ENCODE data around the gene EOLA1. TPM values are rescaled to one million over a fixed set of nuclear protein-coding genes. Genes with fewer than 3 reads are reported as not detected.
"Not testable (repeated sequence)": the region's sequence is repeated elsewhere in the genome, so short reads cannot be mapped to it uniquely, and the experiment has no call there.

Gene EOLA1
- total and polyA plus RNA-seq, 2 donors (not counting 1 experiment from before 2014, with no cell fraction given), result 26.3 to 61.5 TPM

GRCh38 chrX:149518236-149518635, 22.6 kb upstream of the EOLA1 start:
- no peak overlapping the region for H3K27ac ChIP-seq (ENCODE audit: low read length in 2 of 2)
- ChIA-PET CTCF (interaction anchor here (1.2 kb wide), 1 partner anchor 14 kb away, joined by 4 read pairs; no protein-coding TSS in a partner anchor), POLR2A (interaction anchor here (0.7 kb wide), 1 partner anchor 28 kb away, joined by 3 read pairs; no protein-coding TSS in a partner anchor)
- H3K9ac ChIP-seq (ENCODE audit: low read length), result no peak overlapping the region
- H3K4me3 Mint-ChIP-seq, result no peak overlapping the region
- H3K36me3 ChIP-seq (replicated peaks in 1 of 2; ENCODE audit: control extremely low read depth in 1 of 2, control insufficient read depth in 1 of 2, extremely low read depth in 1 of 2, insufficient read depth in 2 of 2, low read length in 1 of 2), result no peaks in the 10 kb centered on the region
- DNase-seq (no peak), ATAC-seq (ENCODE audit: low read depth) (no peak)
- H3K79me2 ChIP-seq (ENCODE audit: control insufficient read depth, insufficient read depth, low read length), result no peaks in the 10 kb centered on the region
- intact Hi-C loops (cut with micrococcal nuclease), result no loop called here
- peaks cover 2% of the 10 kb centered on the region for H3K4me1 Mint-ChIP-seq
- H3K9me3 ChIP-seq (ENCODE audit: control extremely low read depth in 1 of 3, control insufficient read depth in 2 of 3, insufficient read depth in 1 of 3, low read length in 2 of 3), result no peaks in the 10 kb centered on the region
- no peaks in the 10 kb centered on the region for H3K27me3 ChIP-seq (replicated peaks in 1 of 4; ENCODE audit: control extremely low read depth in 1 of 4, control insufficient read depth in 3 of 4, insufficient read depth in 4 of 4, low read length in 3 of 4)
- peaks cover 3% of the 10 kb centered on the region for H3K27me3 Mint-ChIP-seq
- H3K27ac Mint-ChIP-seq, result no peak overlapping the region
- H3K4me3 ChIP-seq (ENCODE audit: control extremely low read depth in 1 of 5, extremely low read depth in 1 of 5, insufficient read depth in 1 of 5, low read depth in 2 of 5, low read length in 4 of 5), result no peak overlapping the region
- no CpG with 5 or more reads among the region's 7 CpGs for WGBS (ENCODE audit: insufficient coverage)
- no peaks in the 10 kb centered on the region for H3K4me1 ChIP-seq (ENCODE audit: control insufficient read depth in 2 of 2, insufficient read depth in 2 of 2, low read length in 2 of 2)
- H4K20me1 ChIP-seq (ENCODE audit: control insufficient read depth, insufficient read depth, low read length, poor library complexity, severe bottlenecking), result no peaks in the 10 kb centered on the region
- no peaks in the 10 kb centered on the region for H3K9me3 Mint-ChIP-seq (ENCODE audit: insufficient read depth)
- H2AFZ ChIP-seq (ENCODE audit: insufficient read depth, low read depth, low read length, poor library complexity, severe bottlenecking), result no peak overlapping the region
- TF ChIP-seq EZH2 (IDR thresholded peaks at IDR 0.05; ENCODE audit: borderline replicate concordance, insufficient read depth, low read depth, low read length, poor library complexity, severe bottlenecking), result no peak
- TF ChIP-seq CTCF (IDR thresholded peaks at IDR 0.05), result no peak
- no peak overlapping the region for H3K4me2 ChIP-seq (replicated peaks; ENCODE audit: low read depth, low read length, poor library complexity, severe bottlenecking)

- H3K4me2 ChIP-seq (replicated peaks; ENCODE audit: low read depth, low read length, poor library complexity, severe bottlenecking); H3K9ac ChIP-seq (ENCODE audit: low read length); H3K27ac Mint-ChIP-seq; H4K20me1 ChIP-seq (ENCODE audit: control insufficient read depth, insufficient read depth, low read length, poor library complexity, severe bottlenecking); ATAC-seq (ENCODE audit: low read depth); intact Hi-C loops (cut with micrococcal nuclease); H3K4me1 ChIP-seq (ENCODE audit: control insufficient read depth in 2 of 2, insufficient read depth in 2 of 2, low read length in 2 of 2); H3K9me3 ChIP-seq (ENCODE audit: control extremely low read depth in 1 of 3, control insufficient read depth in 2 of 3, insufficient read depth in 1 of 3, low read length in 2 of 3); H3K27me3 ChIP-seq (replicated peaks in 1 of 4; ENCODE audit: control extremely low read depth in 1 of 4, control insufficient read depth in 3 of 4, insufficient read depth in 4 of 4, low read length in 3 of 4); H3K4me1 Mint-ChIP-seq; H3K4me3 Mint-ChIP-seq; H3K79me2 ChIP-seq (ENCODE audit: control insufficient read depth, insufficient read depth, low read length); H3K9me3 Mint-ChIP-seq (ENCODE audit: insufficient read depth); H3K36me3 ChIP-seq (replicated peaks in 1 of 2; ENCODE audit: control extremely low read depth in 1 of 2, control insufficient read depth in 1 of 2, extremely low read depth in 1 of 2, insufficient read depth in 2 of 2, low read length in 1 of 2); H2AFZ ChIP-seq (ENCODE audit: insufficient read depth, low read depth, low read length, poor library complexity, severe bottlenecking); H3K27me3 Mint-ChIP-seq; POLR2A ChIA-PET; H3K4me3 ChIP-seq (ENCODE audit: control extremely low read depth in 1 of 5, extremely low read depth in 1 of 5, insufficient read depth in 1 of 5, low read depth in 2 of 5, low read length in 4 of 5); H3K27ac ChIP-seq (ENCODE audit: low read length in 2 of 2); DNase-seq: not testable (repeated sequence)
- CTCF ChIA-PET, result interaction anchor here (3.0 kb wide), 1 partner anchor 9 kb away, joined by 22 read pairs; no protein-coding TSS in a partner anchor
- WGBS (ENCODE audit: insufficient coverage), result no CpG with 5 or more reads among the region's 3 CpGs
Measured at GRCh38 chrX:149520636-149521277, 20.1 kb upstream of the EOLA1 start.
